ENCODE measurements around the gene ANKRD44.

ANKRD44 gene

GRCh38 chr2:197137826-197138477 is 172.6 kb downstream of the ANKRD44 start:
- no peak for FAIRE-seq

- no peak for FAIRE-seq
Observed at GRCh38 chr2:197137231-197137630, 173.3 kb downstream of the ANKRD44 start.

- no peak for FAIRE-seq
Observed at GRCh38 chr2:197136452-197136851, 174.1 kb downstream of the ANKRD44 start.

GRCh38 chr2:197135806-197136205 is 174.8 kb downstream of the ANKRD44 start:
- no peak for FAIRE-seq

GRCh38 chr2:197134206-197134605 is 176.4 kb downstream of the ANKRD44 start:
- no peak for FAIRE-seq

- FAIRE-seq = no peak
Observed at GRCh38 chr2:197131558-197131855, 179.1 kb downstream of the ANKRD44 start.

GRCh38 chr2:197130318-197130717 is 180.3 kb downstream of the ANKRD44 start:
- no peak for FAIRE-seq

GRCh38 chr2:197128897-197129296 is 181.7 kb downstream of the ANKRD44 start:
- FAIRE-seq = no peak

GRCh38 chr2:197128126-197128525 is 182.5 kb downstream of the ANKRD44 start:
- no peak for FAIRE-seq

GRCh38 chr2:197126630-197127352 is 183.8 kb downstream of the ANKRD44 start:
- FAIRE-seq = no peak

- FAIRE-seq = no peak
Observed at GRCh38 chr2:197124639-197125390, 185.8 kb downstream of the ANKRD44 start.

- no peak for FAIRE-seq
Observed at GRCh38 chr2:197122821-197123220, 187.8 kb downstream of the ANKRD44 start.

- FAIRE-seq = no peak
Observed at GRCh38 chr2:197121756-197122385, 188.7 kb downstream of the ANKRD44 start.

- FAIRE-seq = no peak
Observed at GRCh38 chr2:197121255-197121654, 189.3 kb downstream of the ANKRD44 start.

GRCh38 chr2:197116306-197116879 is 194.2 kb downstream of the ANKRD44 start:
- FAIRE-seq = no peak

GRCh38 chr2:197115325-197115724 is 195.3 kb downstream of the ANKRD44 start:
- no peak for FAIRE-seq

GRCh38 chr2:197113275-197113711 is 197.3 kb downstream of the ANKRD44 start:
- FAIRE-seq = peak; percentile 91

- FAIRE-seq = no peak
Observed at GRCh38 chr2:197109326-197109725, 201.3 kb downstream of the ANKRD44 start.

- no peak for FAIRE-seq
Observed at GRCh38 chr2:197108758-197109157, 201.8 kb downstream of the ANKRD44 start.

GRCh38 chr2:197107291-197108269 is 203.0 kb downstream of the ANKRD44 start:
- no peak for FAIRE-seq

GRCh38 chr2:197103363-197103762 is 207.2 kb downstream of the ANKRD44 start:
- FAIRE-seq = no peak

GRCh38 chr2:197102231-197102630 is 208.3 kb downstream of the ANKRD44 start:
- FAIRE-seq = no peak
